PC-3 (cell line): ENCODE data around the gene OTX1.

Source experiments
- CTCF ChIP-seq: fragments of 300-600 bp; sonication (generic); conservative IDR thresholded peaks from 2 replicates; pipeline ENCODE4 v1.5.1; 2017; ENCODE audit warnings: antibody characterized with exemption, low read depth, mild to moderate bottlenecking, low read length
- EZH2 ChIP-seq: fragments of 300-600 bp; sonication (generic); IDR thresholded peaks from one replicate; pipeline ENCODE4 v1.6.1; 2017; ENCODE audit warnings: antibody characterized with exemption, mild to moderate bottlenecking, low read length; ENCODE audit not compliant: unreplicated experiment
- EZH2phosphoT487 ChIP-seq: fragments of 300-600 bp; sonication (generic); IDR thresholded peaks from 2 replicates; pipeline ENCODE4 v1.6.1; 2018; ENCODE audit warnings: mild to moderate bottlenecking, antibody characterized with exemption, low read length, borderline replicate concordance

DNA sequence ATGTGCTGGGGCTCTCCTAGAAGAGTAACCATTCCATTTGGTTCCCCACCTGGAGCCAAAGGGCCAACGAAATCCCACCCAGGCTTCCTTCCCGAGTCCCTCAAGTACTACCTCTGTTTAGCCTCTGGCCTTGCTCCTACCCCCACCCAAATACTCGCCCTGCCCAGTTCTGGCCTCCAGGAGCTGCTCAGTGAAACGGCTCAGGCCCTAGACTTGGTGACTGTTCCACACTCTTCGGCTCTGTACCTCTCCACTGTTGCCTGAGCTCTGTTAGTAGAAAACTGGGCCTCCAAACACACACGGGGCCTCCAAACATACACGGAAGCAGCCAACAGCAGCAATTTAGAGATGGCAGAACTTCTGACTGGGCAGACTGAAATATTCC is 4.2 kb downstream of the OTX1 start:
- no peak for TF ChIP-seq CTCF
- no peak for TF ChIP-seq EZH2
- TF ChIP-seq EZH2phosphoT487: no peak
